K562 (cell line): Measurements from ENCODE around the gene RETREG2. TPM values are rescaled to one million over a fixed set of nuclear protein-coding genes. Genes with fewer than 3 reads are reported as not detected.
A peak's percentile ranks its signal among the peaks of the same experiment; 100 is the strongest.

ENCODE experiments used
- BDP1 ChIP-seq: IDR thresholded peaks from 3 replicates; pipeline ENCODE4 v1.6.1; 2011; ENCODE audit not compliant: insufficient read length, insufficient read depth
- CHCHD3 ChIP-seq: fragments of 250-450 bp; sonication (Bioruptor Pico); IDR thresholded peaks from 2 replicates; pipeline ENCODE4 v2.1.2; 2022; ENCODE audit warnings: mild to moderate bottlenecking
- EGR1 ChIP-seq: fragments of 450-650 bp; conservative IDR thresholded peaks from 2 replicates; pipeline ENCODE4 v1.6.1; 2017; ENCODE audit warnings: mild to moderate bottlenecking
- ELF4 ChIP-seq: fragments of 450-650 bp; formaldehyde crosslinking; IDR thresholded peaks from 2 replicates; pipeline ENCODE4 v1.4.0; 2022; ENCODE audit warnings: missing genetic modification characterization
- JUND ChIP-seq, 2 experiments: IDR thresholded peaks; 2 replicates in 1 of 2; 3 replicates in 1 of 2; pipeline ENCODE4 v1.6.1; 2011; ENCODE audit warnings: borderline replicate concordance in 2 of 2, low read depth in 2 of 2, low read length in 2 of 2, improper control_type of control experiment in 1 of 2, missing biosample characterization in 1 of 2, missing genetic modification characterization in 1 of 2, missing genetic modification reagents in 1 of 2
- MEF2A ChIP-seq: IDR thresholded peaks from 2 replicates; pipeline ENCODE4 v1.6.1; 2011; ENCODE audit warnings: low read depth, mild to moderate bottlenecking, low read length, moderate library complexity; ENCODE audit not compliant: control insufficient read depth
- MEF2D ChIP-seq: conservative IDR thresholded peaks from 2 replicates; pipeline ENCODE4 v1.6.1; 2016; ENCODE audit warnings: low read depth, missing genetic modification characterization, missing compliant biosample characterization
- PCBP1 ChIP-seq: fragments of 200-400 bp; formaldehyde crosslinking; IDR thresholded peaks from 2 replicates; pipeline ENCODE4 v1.6.1; 2018; ENCODE audit warnings: mild to moderate bottlenecking, low read depth, low read length; ENCODE audit not compliant: poor library complexity, severe bottlenecking
- PHF20 ChIP-seq: fragments of 450-650 bp; IDR thresholded peaks from 2 replicates; pipeline ENCODE4 v1.6.1; 2018; ENCODE audit not compliant: partially characterized antibody
- PHF21A ChIP-seq: fragments of 450-650 bp; IDR thresholded peaks from 2 replicates; pipeline ENCODE4 v1.6.1; 2017; ENCODE audit warnings: low read depth, borderline replicate concordance
- PHTF2 ChIP-seq: fragments of 250-450 bp; sonication (Bioruptor Pico); IDR thresholded peaks from 2 replicates; pipeline ENCODE4 v1.5.0; 2021; ENCODE audit warnings: mild to moderate bottlenecking
- POLR2B ChIP-seq: fragments of 450-650 bp; IDR thresholded peaks from 2 replicates; pipeline ENCODE4 v1.6.1; 2018; ENCODE audit warnings: low read depth; ENCODE audit not compliant: partially characterized antibody
- RFX7 ChIP-seq: fragments of 250-450 bp; sonication (Bioruptor Pico); IDR thresholded peaks from 2 replicates; pipeline ENCODE4 v1.5.1; 2021; ENCODE audit warnings: mild to moderate bottlenecking
- SRSF1 ChIP-seq: fragments of 200-400 bp; formaldehyde crosslinking; IDR thresholded peaks from 2 replicates; pipeline ENCODE4 v1.6.1; 2017; ENCODE audit warnings: mild to moderate bottlenecking, low read depth, low read length, moderate library complexity
- TARDBP ChIP-seq: fragments of 450-650 bp; IDR thresholded peaks from 2 replicates; pipeline ENCODE4 v1.6.1; 2016
- ZNF384 ChIP-seq: IDR thresholded peaks from 2 replicates; pipeline ENCODE4 v1.6.1; 2012; ENCODE audit warnings: low read depth, low read length, improper control_type of control experiment
- ZNF780A ChIP-seq: fragments of 250-450 bp; sonication (Bioruptor Pico); IDR thresholded peaks from 2 replicates; pipeline ENCODE4 v1.5.0; 2021; ENCODE audit warnings: mild to moderate bottlenecking
- polyA plus RNA-seq, 8 experiments: library from polyadenylated mRNA; depleted of rRNA in 4 of 8; stranded (reverse) in 5 of 8; unstranded in 3 of 8; fragments of >200 nt; fragmentation: Nextera tagmentation in 2 of 8; fragmentation: Illumina TruSeq in 1 of 8; extraction: Ambion mirVana in 2 of 8; extraction: Trizol in 1 of 8; gene quantifications; 2 replicates each; pipeline versions ENCODE4 v1.2.1 to v1.2.3, GENCODE V29; 2011 to 2014; ENCODE audit warnings: inconsistent platforms in 1 of 8, missing spikeins in 1 of 8
- total RNA-seq, 7 experiments: library from RNA; depleted of rRNA in 6 of 7; stranded (reverse); fragments of >200 nt in 6 of 7; fragmentation: Illumina TruSeq in 2 of 7; extraction: Trizol in 2 of 7; gene quantifications; 2 replicates each; pipeline versions ENCODE4 v1.2.1 to v1.2.3, GENCODE V29; 2011 to 2021; ENCODE audit warnings: low replicate concordance in 1 of 7
- TF ChIP-seq, protein P1 (sequence below): sonication (generic); IDR thresholded peaks from 2 replicates; pipeline ENCODE4 v1.6.1; 2016
- TF ChIP-seq, protein P2 (sequence below), 2 experiments: IDR thresholded peaks; 2 replicates each; pipeline ENCODE4 v1.6.1; 2012; ENCODE audit warnings: improper control_type of control experiment in 2 of 2, low read depth in 2 of 2, low read length in 2 of 2, borderline replicate concordance in 1 of 2
- TF ChIP-seq, protein P3 (sequence below): fragments of 450-650 bp; IDR thresholded peaks from 2 replicates; pipeline ENCODE4 v1.6.1; 2018; ENCODE audit warnings: mild to moderate bottlenecking, low read depth; ENCODE audit not compliant: partially characterized antibody
- TF ChIP-seq, protein P4 (sequence below): fragments of 450-650 bp; formaldehyde crosslinking; IDR thresholded peaks from 2 replicates; pipeline ENCODE4 v1.4.0; 2022; ENCODE audit warnings: mild to moderate bottlenecking, moderate library complexity
- TF ChIP-seq, protein P5 (sequence below): sonication (generic); formaldehyde crosslinking; IDR thresholded peaks from 2 replicates; pipeline ENCODE4 v1.8.0; 2022; ENCODE audit warnings: mild to moderate bottlenecking, missing genetic modification reagents

RETREG2 gene
- total and polyA plus RNA-seq, 9 of the 15 experiments (the other 6 are each of a cell fraction or from before 2014, with no cell fraction given) = 4.9 to 40.1 (median 19.2) TPM

DNA sequence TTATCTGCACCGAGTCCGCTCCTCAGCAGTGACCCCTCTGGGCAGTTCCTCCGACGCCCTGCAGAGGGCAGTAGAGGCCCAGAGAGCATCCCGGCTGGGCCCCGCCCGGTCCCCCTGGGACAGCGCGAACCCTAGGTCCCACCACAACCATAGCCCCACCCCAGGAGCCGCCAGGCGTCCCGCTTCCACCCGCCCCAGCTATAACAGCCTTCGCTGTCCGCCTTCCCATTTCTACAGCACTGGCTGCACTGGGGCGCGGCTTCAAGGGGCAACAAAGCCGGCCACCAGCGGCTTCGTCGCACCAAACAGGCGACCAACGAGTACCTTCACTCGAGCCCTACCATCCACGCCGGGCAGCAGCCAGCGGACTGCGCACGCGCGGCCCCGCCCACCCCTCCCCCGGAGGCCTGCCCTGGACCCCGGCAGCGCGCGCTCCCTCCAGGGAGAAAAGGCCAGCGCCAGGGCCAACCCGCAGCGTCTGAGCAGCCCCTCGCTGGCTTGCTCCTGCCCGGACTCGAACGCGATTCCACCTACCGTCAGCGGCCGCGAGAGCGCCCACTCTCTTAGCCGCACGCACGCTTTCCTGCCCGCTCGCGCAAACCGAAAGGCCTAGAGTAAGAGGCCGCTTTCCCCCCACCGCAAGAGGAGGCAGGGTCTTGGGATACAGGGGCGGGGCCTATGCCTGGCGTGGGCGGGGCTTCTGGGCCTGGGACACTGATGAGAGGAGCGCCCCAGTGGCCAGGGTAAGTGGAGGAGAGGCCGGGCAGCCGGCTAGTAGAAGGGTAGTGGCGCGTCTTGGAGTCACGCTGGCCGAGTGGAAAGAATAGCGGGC is 17.7 kb upstream of the RETREG2 start, which contains the start of gene NHEJ1 (continued):
- TF ChIP-seq, protein P1, sequence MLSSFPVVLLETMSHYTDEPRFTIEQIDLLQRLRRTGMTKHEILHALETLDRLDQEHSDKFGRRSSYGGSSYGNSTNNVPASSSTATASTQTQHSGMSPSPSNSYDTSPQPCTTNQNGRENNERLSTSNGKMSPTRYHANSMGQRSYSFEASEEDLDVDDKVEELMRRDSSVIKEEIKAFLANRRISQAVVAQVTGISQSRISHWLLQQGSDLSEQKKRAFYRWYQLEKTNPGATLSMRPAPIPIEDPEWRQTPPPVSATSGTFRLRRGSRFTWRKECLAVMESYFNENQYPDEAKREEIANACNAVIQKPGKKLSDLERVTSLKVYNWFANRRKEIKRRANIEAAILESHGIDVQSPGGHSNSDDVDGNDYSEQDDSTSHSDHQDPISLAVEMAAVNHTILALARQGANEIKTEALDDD = no peak
- no peak for TF ChIP-seq ZNF780A (CRISPR knock-in tag)
- no peak; the same call in 1 of the 2 replicates for TF ChIP-seq PHF21A
- TF ChIP-seq EGR1 = peak; percentile 60
- TF ChIP-seq, protein P2, sequence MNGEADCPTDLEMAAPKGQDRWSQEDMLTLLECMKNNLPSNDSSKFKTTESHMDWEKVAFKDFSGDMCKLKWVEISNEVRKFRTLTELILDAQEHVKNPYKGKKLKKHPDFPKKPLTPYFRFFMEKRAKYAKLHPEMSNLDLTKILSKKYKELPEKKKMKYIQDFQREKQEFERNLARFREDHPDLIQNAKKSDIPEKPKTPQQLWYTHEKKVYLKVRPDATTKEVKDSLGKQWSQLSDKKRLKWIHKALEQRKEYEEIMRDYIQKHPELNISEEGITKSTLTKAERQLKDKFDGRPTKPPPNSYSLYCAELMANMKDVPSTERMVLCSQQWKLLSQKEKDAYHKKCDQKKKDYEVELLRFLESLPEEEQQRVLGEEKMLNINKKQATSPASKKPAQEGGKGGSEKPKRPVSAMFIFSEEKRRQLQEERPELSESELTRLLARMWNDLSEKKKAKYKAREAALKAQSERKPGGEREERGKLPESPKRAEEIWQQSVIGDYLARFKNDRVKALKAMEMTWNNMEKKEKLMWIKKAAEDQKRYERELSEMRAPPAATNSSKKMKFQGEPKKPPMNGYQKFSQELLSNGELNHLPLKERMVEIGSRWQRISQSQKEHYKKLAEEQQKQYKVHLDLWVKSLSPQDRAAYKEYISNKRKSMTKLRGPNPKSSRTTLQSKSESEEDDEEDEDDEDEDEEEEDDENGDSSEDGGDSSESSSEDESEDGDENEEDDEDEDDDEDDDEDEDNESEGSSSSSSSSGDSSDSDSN (IDR thresholded peaks at IDR 0.05; ENCODE audit: borderline replicate concordance in 1 of 2, low read depth in 2 of 2, low read length in 2 of 2) = no peak
- no peak for TF ChIP-seq TARDBP
- TF ChIP-seq MEF2A = no peak
- TF ChIP-seq, protein P3, sequence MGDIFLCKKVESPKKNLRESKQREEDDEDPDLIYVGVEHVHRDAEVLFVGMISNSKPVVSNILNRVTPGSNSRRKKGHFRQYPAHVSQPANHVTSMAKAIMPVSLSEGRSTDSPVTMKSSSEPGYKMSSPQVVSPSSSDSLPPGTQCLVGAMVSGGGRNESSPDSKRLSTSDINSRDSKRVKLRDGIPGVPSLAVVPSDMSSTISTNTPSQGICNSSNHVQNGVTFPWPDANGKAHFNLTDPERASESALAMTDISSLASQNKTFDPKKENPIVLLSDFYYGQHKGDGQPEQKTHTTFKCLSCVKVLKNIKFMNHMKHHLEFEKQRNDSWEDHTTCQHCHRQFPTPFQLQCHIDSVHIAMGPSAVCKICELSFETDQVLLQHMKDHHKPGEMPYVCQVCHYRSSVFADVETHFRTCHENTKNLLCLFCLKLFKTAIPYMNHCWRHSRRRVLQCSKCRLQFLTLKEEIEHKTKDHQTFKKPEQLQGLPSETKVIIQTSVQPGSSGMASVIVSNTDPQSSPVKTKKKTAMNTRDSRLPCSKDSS = no peak
- TF ChIP-seq BDP1 = no peak
- TF ChIP-seq MEF2D (tag) = no peak
- no peak for TF ChIP-seq CHCHD3 (CRISPR knock-in tag)
- TF ChIP-seq PCBP1 = no peak
- no peak for TF ChIP-seq PHTF2
- TF ChIP-seq ZNF384 = no peak
- no peak for TF ChIP-seq SRSF1
- TF ChIP-seq RFX7 (CRISPR knock-in tag) = no peak
- peak; percentile 73 for TF ChIP-seq PHF20
- TF ChIP-seq, protein P4, sequence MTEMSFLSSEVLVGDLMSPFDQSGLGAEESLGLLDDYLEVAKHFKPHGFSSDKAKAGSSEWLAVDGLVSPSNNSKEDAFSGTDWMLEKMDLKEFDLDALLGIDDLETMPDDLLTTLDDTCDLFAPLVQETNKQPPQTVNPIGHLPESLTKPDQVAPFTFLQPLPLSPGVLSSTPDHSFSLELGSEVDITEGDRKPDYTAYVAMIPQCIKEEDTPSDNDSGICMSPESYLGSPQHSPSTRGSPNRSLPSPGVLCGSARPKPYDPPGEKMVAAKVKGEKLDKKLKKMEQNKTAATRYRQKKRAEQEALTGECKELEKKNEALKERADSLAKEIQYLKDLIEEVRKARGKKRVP (CRISPR knock-in tag) = no peak
- TF ChIP-seq POLR2B = peak; percentile 67
- TF ChIP-seq, protein P5, sequence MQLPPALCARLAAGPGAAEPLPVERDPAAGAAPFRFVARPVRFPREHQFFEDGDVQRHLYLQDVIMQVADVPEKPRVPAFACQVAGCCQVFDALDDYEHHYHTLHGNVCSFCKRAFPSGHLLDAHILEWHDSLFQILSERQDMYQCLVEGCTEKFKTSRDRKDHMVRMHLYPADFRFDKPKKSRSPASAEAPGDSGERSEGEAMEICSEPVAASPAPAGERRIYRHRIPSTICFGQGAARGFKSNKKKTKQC (CRISPR knock-in tag) = peak; percentile 70; the same call in 1 of the 2 replicates
- TF ChIP-seq ELF4 (CRISPR knock-in tag) = no peak
- TF ChIP-seq JUND (IDR thresholded peaks at IDR 0.05; ENCODE audit: borderline replicate concordance, low read depth, low read length) = 0 out of 2 replicates have a peak, but pooled peaks have one; percentile 3
- no peak for TF ChIP-seq JUND (tag; IDR thresholded peaks at IDR 0.05; ENCODE audit: borderline replicate concordance, low read depth, low read length)
